Neural cell (in vitro differentiated cells): ENCODE measurements around the gene SIVA1. TPM values are rescaled to one million over a fixed set of nuclear protein-coding genes. Genes with fewer than 3 reads are reported as not detected.

Experiments
- H2AFZ ChIP-seq: fragments of 200-600, 300-800 bp; sonication (generic), shearing (Covaris generic); 2 replicates; pipeline ENCODE4 v1.6.0; 2014; ENCODE audit warnings: low read depth, mild to moderate bottlenecking, antibody characterized with exemption, low read length, moderate library complexity
- H3F3A ChIP-seq: fragments of 200-600 bp; shearing (Covaris generic); 2 replicates; pipeline ENCODE4 v1.6.1; 2016; ENCODE audit warnings: mild to moderate bottlenecking, moderate library complexity, mixed read lengths, antibody characterized with exemption, low read length; ENCODE audit not compliant: insufficient read depth, poor library complexity, severe bottlenecking
- H3K27ac ChIP-seq: fragments of 200-600, 300-800 bp; sonication (generic), shearing (Covaris generic); 2 replicates; pipeline ENCODE4 v1.5.1; 2014; ENCODE audit warnings: mild to moderate bottlenecking, low read length, moderate library complexity
- H3K27me3 ChIP-seq: fragments of 300-800, 200-600 bp; sonication (generic), shearing (Covaris generic); 2 replicates; pipeline ENCODE4 v1.6.0; 2014; ENCODE audit warnings: mild to moderate bottlenecking, low read depth, low read length, moderate library complexity; ENCODE audit not compliant: insufficient read depth
- H3K36me3 ChIP-seq: fragments of 300-800, 200-600 bp; sonication (generic), shearing (Covaris generic); 2 replicates; pipeline ENCODE4 v1.5.1; 2014; ENCODE audit warnings: mild to moderate bottlenecking, antibody characterized with exemption, low read length, moderate library complexity; ENCODE audit not compliant: insufficient read depth
- H3K4me2 ChIP-seq: fragments of 300-800, 200-600 bp; sonication (generic), shearing (Covaris generic); 2 replicates; pipeline ENCODE4 v1.6.0; 2014; ENCODE audit warnings: mild to moderate bottlenecking, low read length
- H3K4me3 ChIP-seq: fragments of 300-800, 200-600 bp; sonication (generic), shearing (Covaris generic); 2 replicates; pipeline ENCODE4 v1.5.1; 2014; ENCODE audit warnings: mild to moderate bottlenecking, low read length, moderate library complexity
- H3K79me2 ChIP-seq: fragments of 200-600 bp; shearing (Covaris generic); replicated peaks from 2 replicates; pipeline ENCODE4 v1.6.0; 2014; ENCODE audit warnings: mild to moderate bottlenecking, low read length, moderate library complexity; ENCODE audit not compliant: insufficient read depth
- H3K9ac ChIP-seq: fragments of 300-800, 200-600 bp; sonication (generic), shearing (Covaris generic); 2 replicates; pipeline ENCODE4 v1.6.1; 2016; ENCODE audit warnings: mild to moderate bottlenecking, low read length, mixed read lengths
- H3K9me2 ChIP-seq: fragments of 200-600 bp; shearing (Covaris generic); 2 replicates; pipeline ENCODE4 v1.6.1; 2016; ENCODE audit warnings: mild to moderate bottlenecking, low read length, mixed read lengths; ENCODE audit not compliant: insufficient read depth
- H3K9me3 ChIP-seq: fragments of 200-600, 300-800 bp; sonication (generic), shearing (Covaris generic); 2 replicates; pipeline ENCODE4 v1.6.1; 2016; ENCODE audit warnings: mild to moderate bottlenecking, mixed run types, low read length, moderate library complexity, mixed read lengths
- H4K20me1 ChIP-seq: fragments of 200-600 bp; shearing (Covaris generic); 2 replicates; pipeline ENCODE4 v1.6.1; 2016; ENCODE audit warnings: mild to moderate bottlenecking, mixed run types; ENCODE audit not compliant: insufficient read depth
- CTCF ChIP-seq: fragments of 450-650 bp; IDR thresholded peaks from 2 replicates; pipeline ENCODE4 v1.5.1; 2014; ENCODE audit warnings: antibody characterized with exemption, mild to moderate bottlenecking, moderate library complexity; ENCODE audit not compliant: poor library complexity, severe bottlenecking
- EP300 ChIP-seq: fragments of 450-650 bp; conservative IDR thresholded peaks from 2 replicates; pipeline ENCODE4 v1.6.1; 2014; ENCODE audit warnings: antibody characterized with exemption, mild to moderate bottlenecking, moderate library complexity; ENCODE audit not compliant: poor library complexity, severe bottlenecking
- EZH2 ChIP-seq: fragments of 200-600, 300-800 bp; shearing (Covaris generic), sonication (generic); IDR thresholded peaks from 2 replicates; pipeline ENCODE4 v1.6.1; 2014; ENCODE audit warnings: antibody characterized with exemption, low read length, borderline replicate concordance, mild to moderate bottlenecking; ENCODE audit not compliant: insufficient read depth, poor library complexity, severe bottlenecking
- MXI1 ChIP-seq: fragments of 450-650 bp; conservative IDR thresholded peaks from 2 replicates; pipeline ENCODE4 v1.6.1; 2014; ENCODE audit warnings: antibody characterized with exemption, mild to moderate bottlenecking; ENCODE audit not compliant: poor library complexity, severe bottlenecking
- POLR2AphosphoS5 ChIP-seq: IDR thresholded peaks from 2 replicates; pipeline ENCODE4 v1.6.1; 2012
- RAD21 ChIP-seq: fragments of 450-650 bp; conservative IDR thresholded peaks from 2 replicates; pipeline ENCODE4 v1.6.1; 2014; ENCODE audit warnings: antibody characterized with exemption, mild to moderate bottlenecking, moderate library complexity
- REST ChIP-seq: IDR thresholded peaks from 2 replicates; pipeline ENCODE4 v1.6.1; 2012; ENCODE audit warnings: borderline replicate concordance
- SMC3 ChIP-seq: fragments of 450-650 bp; conservative IDR thresholded peaks from 2 replicates; pipeline ENCODE4 v1.6.1; 2014; ENCODE audit warnings: antibody characterized with exemption, mild to moderate bottlenecking, moderate library complexity; ENCODE audit not compliant: poor library complexity
- TAF1 ChIP-seq: IDR thresholded peaks from 2 replicates; pipeline ENCODE4 v1.6.1; 2012; ENCODE audit warnings: low read depth
- polyA plus RNA-seq: library from polyadenylated mRNA; depleted of rRNA; stranded (reverse); fragments of >200 nt; gene quantifications from 2 replicates; pipeline ENCODE4 v1.2.3, GENCODE V29; 2014

SIVA1 gene
- polyA plus RNA-seq, 1 donor from 2014 or later = 180 TPM

- H3K9ac ChIP-seq = no peak overlapping the region
- no peaks in the 10 kb centered on the region for H4K20me1 ChIP-seq
- H3K79me2 ChIP-seq = no peaks in the 10 kb centered on the region
- no peaks in the 10 kb centered on the region for H3K36me3 ChIP-seq
- H3F3A ChIP-seq = no peaks in the 10 kb centered on the region
- H3K9me2 ChIP-seq = no peaks in the 10 kb centered on the region
- no peak overlapping the region for H3K27ac ChIP-seq
- no peak overlapping the region for H3K4me2 ChIP-seq
- no peak overlapping the region for H3K4me3 ChIP-seq
- TF ChIP-seq TAF1 (no peak), MXI1 (no peak), REST (no peak), POLR2AphosphoS5 (no peak)
- no peaks in the 10 kb centered on the region for H3K27me3 ChIP-seq
- no peaks in the 10 kb centered on the region for H3K9me3 ChIP-seq
- no peak overlapping the region for H2AFZ ChIP-seq
Observed at GRCh38 chr14:104717137-104717536, 35.8 kb upstream of the SIVA1 start.

GRCh38 chr14:104717646-104718045 is 35.3 kb upstream of the SIVA1 start:
- Histone ChIP-seq H3K9me3 (no peaks in the 10 kb centered on the region), H3K4me2 (no peak overlapping the region), H3K36me3 (no peaks in the 10 kb centered on the region), H3F3A (no peaks in the 10 kb centered on the region), H3K79me2 (no peaks in the 10 kb centered on the region), H3K9ac (no peak overlapping the region), H3K9me2 (no peaks in the 10 kb centered on the region), H3K4me3 (no peak overlapping the region), H4K20me1 (no peaks in the 10 kb centered on the region), H3K27ac (no peak overlapping the region), H3K27me3 (no peaks in the 10 kb centered on the region), H2AFZ (no peak overlapping the region)
- TF ChIP-seq SMC3 (no peak), TAF1 (no peak)

GRCh38 chr14:104718147-104718546 is 34.8 kb upstream of the SIVA1 start:
- Histone ChIP-seq H3K79me2 (no peaks in the 10 kb centered on the region), H3F3A (no peaks in the 10 kb centered on the region), H3K9me3 (no peaks in the 10 kb centered on the region), H3K9ac (no peak overlapping the region), H2AFZ (no peak overlapping the region), H4K20me1 (no peaks in the 10 kb centered on the region), H3K27ac (no peak overlapping the region), H3K4me2 (no peak overlapping the region), H3K4me3 (no peak overlapping the region), H3K9me2 (no peaks in the 10 kb centered on the region), H3K27me3 (no peaks in the 10 kb centered on the region), H3K36me3 (no peaks in the 10 kb centered on the region)
- TF ChIP-seq CTCF (no peak), EP300 (no peak), TAF1 (no peak), SMC3 (no peak), POLR2AphosphoS5 (no peak), EZH2 (no peak), MXI1 (no peak), RAD21 (no peak)
